ENCODE measurements around the gene SLC25A51. TPM values are rescaled to one million over a fixed set of nuclear protein-coding genes. Genes with fewer than 3 reads are reported as not detected.

Gene SLC25A51
- total RNA-seq, 1 donor = 82.8 TPM

GRCh38 chr9:37839496-37840461 is 64.1 kb downstream of the SLC25A51 start:
- peak; percentile 46 for DNase-seq (ENCODE audit: low read depth)
- no peak overlapping the region for H3K4me3 ChIP-seq (ENCODE audit: low read depth, low read length)
- no peak for TF ChIP-seq CTCF (IDR thresholded peaks at IDR 0.05; ENCODE audit: insufficient read depth, low read length)

Small RNA genes within 50 kb of the gene (small RNA-seq; reads per million reads assigned to genes)
- gene RNU7-124P = not detected

Other genes with a start within 250 kb of the SLC25A51 start
- gene TRMT10B, start 150.3 kb downstream of the SLC25A51 start, total RNA-seq (ENCODE audit: low replicate concordance) = 1.3 and 2.4 TPM in 2 replicates
- 92.3 and 109 TPM in 2 replicates for gene EXOSC3, start 119.1 kb downstream of the SLC25A51 start, total RNA-seq (ENCODE audit: low replicate concordance)
- 24.5 and 46.1 TPM in 2 replicates for gene DCAF10, start 103.3 kb downstream of the SLC25A51 start, total RNA-seq (ENCODE audit: low replicate concordance)
- 4.5 and 26.5 TPM in 2 replicates for gene SHB, start 165.1 kb upstream of the SLC25A51 start, total RNA-seq (ENCODE audit: low replicate concordance)